Inferior parietal cortex (tissue), 1 donor: ENCODE measurements around the gene PINLYP.
"Not testable (repeated sequence)": the region's sequence is repeated elsewhere in the genome, so short reads cannot be mapped to it uniquely, and the experiment has no call there.

Experiments used
- DNase-seq: peaks from one replicate; pipeline ENCODE4 v3.0.0-alpha.2; 2016; ENCODE audit errors: extremely low spot score

PINLYP gene

GRCh38 chr19:43582495-43582894, 6.9 kb downstream of the PINLYP start:
- no peak for DNase-seq

GRCh38 chr19:43584484-43584883, 8.9 kb downstream of the PINLYP start:
- DNase-seq, result no peak

- DNase-seq, result no peak
Measured at GRCh38 chr19:43586346-43586745, 10.7 kb downstream of the PINLYP start.

- DNase-seq, result not testable (repeated sequence)
Measured at GRCh38 chr19:43587029-43587428, 11.4 kb downstream of the PINLYP start.

GRCh38 chr19:43589277-43589676, 13.7 kb downstream of the PINLYP start:
- no peak for DNase-seq

GRCh38 chr19:43589678-43590077, 14.1 kb downstream of the PINLYP start:
- no peak for DNase-seq

- DNase-seq, result no peak
Measured at GRCh38 chr19:43591904-43592772, 16.5 kb downstream of the PINLYP start.

- no peak for DNase-seq
Measured at GRCh38 chr19:43592800-43593350, 17.3 kb downstream of the PINLYP start.

- DNase-seq, result no peak
Measured at GRCh38 chr19:43594081-43594697, 18.6 kb downstream of the PINLYP start.

GRCh38 chr19:43594710-43595604, 19.4 kb downstream of the PINLYP start:
- DNase-seq, result no peak

GRCh38 chr19:43595605-43595998, 20.0 kb downstream of the PINLYP start:
- no peak for DNase-seq

GRCh38 chr19:43595999-43596841, 20.6 kb downstream of the PINLYP start, which contains the start of the genes IRGQ and ZNF576:
Gene IRGQ (minus strand): TSS chr19:43596134. CDS start chr19:43595338, 796 bp downstream.
Gene ZNF576 (plus strand): TSS chr19:43596595. CDS start chr19:43597109, 514 bp downstream.
- DNase-seq, result peak; percentile 100

- DNase-seq, result no peak
Measured at GRCh38 chr19:43596842-43597461, 21.4 kb downstream of the PINLYP start.

GRCh38 chr19:43597876-43598275, 22.3 kb downstream of the PINLYP start:
- DNase-seq, result no peak

GRCh38 chr19:43598445-43599240, 23.0 kb downstream of the PINLYP start:
- DNase-seq, result no peak

- no peak for DNase-seq
Measured at GRCh38 chr19:43599635-43600295, 24.2 kb downstream of the PINLYP start.

- DNase-seq, result not testable (repeated sequence)
Measured at GRCh38 chr19:43600326-43600725, 24.7 kb downstream of the PINLYP start.

GRCh38 chr19:43605875-43606568, 30.4 kb downstream of the PINLYP start:
- no peak for DNase-seq
